HL-60/S4 treated with phorbol 12-myristate 13-acetate at 8.2 ng/mL for 4 days and 3 days (cell line): Measurements from ENCODE around the gene PCOLCE2.
"Not testable (repeated sequence)": the region's sequence is repeated elsewhere in the genome, so short reads cannot be mapped to it uniquely, and the experiment has no call there.

Experiments
- in situ Hi-C: fragments of 300-500 bp; cut with MboI; formaldehyde crosslinking; loops from 2 replicates; pipeline ENCODE4 v1.15.0; 2022; ENCODE audit warnings: low sequenced_read_pairs

Gene PCOLCE2

DNA sequence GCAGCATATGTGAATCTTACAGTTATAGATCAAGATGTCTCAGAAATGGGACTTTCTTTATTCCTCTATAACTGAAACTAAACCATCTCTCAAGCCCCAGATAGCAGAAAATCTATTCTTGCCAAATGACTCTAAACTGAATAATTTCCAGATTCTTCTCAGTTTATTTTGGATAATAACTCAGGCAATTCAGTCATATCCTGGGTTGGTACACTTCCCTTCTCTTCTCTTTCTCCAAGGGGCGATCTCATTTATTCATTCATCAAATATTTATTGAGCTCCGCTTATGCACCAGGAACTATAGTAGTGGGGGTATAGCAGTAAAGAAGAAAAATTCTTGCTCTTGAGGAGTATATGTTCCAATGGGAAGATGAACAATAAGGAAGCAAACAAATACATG, 13.5 kb upstream of the PCOLCE2 start:
- in situ Hi-C loops = no loop called here

DNA sequence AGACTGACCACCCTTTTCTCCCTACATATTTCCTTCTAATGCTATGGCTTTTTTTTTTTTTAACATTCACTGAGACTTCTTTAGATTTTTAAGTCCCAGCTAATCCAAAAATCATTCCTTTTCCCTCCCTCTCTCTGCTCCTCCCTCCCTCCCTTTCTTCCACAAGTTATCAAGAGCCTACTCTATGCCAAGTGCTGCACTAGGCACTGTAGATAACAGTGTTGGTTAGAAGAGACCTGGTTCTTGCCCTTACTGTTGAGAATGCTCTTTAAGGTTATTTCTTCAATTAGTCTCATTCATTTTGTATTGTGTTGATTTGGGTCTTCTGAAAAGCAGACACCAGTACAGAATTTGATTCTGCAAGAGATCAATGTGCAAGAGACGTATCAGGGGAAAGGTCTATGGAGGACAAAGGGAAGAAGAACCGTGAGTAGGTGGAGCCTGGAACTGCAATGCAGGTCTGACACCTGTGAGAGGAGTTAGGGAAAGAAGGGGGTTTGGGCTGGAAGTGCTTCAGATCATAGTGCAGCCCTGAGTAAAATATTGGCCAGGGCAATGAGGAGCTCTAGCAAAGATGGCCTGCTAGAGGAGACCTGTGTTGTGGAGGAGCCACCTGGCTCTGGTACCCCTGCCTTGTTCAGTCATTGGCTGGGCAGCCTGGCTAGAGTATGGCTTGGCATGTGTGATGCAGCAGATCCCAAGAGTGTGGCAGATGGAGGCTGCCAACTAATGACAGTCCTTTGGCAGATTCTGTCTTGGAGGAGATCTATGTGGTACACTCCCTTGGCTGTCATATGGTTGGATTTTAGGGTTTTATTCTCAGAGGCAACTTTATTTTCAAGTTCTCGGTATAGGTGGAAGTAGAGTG, 9.7 kb upstream of the PCOLCE2 start:
- in situ Hi-C loops = no loop called here

DNA sequence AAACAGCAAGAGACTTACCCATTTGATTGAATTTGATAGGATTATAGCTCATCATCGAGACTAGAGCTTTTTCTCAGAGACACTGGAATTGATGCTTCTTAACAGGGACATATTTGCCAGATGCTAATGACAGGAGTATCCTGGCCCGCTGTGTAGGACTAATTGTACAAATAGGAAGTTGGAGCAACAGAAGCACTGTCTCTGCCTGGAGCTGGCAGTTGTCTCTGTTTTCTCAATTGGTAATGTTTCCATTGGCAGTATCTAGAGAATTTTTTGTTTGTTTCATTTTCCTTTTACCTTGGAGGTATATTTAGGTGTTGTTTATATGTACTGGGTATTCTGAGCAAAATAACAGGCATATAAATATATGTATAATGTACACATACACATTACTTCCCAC, 8.9 kb upstream of the PCOLCE2 start:
- in situ Hi-C loops = no loop called here

DNA sequence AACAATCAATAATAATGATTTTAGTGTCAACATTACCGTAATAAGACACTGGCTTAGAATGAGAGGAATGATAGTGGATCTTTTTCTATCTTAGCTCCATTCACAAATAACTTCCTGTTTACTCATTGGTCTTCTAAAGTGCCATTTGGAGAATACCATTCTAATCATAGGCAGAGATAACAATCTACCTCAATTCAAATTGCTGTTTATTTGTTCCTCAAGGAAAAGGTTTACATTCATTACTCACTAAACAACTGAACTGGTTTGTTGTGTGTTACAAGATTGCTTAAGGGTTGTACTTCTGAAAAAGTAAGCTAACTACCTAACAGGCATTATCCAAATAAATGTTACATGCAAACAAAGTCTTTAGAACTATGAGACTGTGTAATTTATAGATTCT, 8.1 kb upstream of the PCOLCE2 start:
- in situ Hi-C loops = no loop called here

DNA sequence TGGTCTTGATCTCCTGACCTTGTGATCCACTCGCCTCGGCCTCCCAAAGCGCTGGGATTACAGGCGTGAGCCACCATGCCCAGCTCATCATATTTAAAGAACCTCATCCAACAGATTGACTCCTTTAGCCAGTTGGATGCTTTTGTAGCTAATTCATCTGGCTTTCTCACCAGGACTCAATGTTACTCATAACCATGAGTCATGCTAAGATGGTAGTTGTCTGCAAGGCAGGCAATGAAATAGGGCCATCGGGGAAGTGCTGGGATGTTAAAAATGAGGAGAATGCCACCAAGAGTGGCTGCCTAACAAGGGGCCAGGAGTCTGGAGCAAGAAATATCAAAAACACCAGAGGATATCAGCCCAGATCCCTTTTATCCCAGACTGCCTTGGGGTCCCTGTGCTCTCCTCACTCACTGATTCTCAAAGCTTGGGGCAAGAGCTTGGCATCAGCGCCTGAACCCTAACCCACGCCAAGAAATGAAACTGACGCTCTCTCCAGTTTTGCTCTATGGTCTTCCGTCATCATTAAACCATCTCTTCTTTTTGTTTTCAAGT, 7.4 kb upstream of the PCOLCE2 start:
- in situ Hi-C loops = no loop called here

DNA sequence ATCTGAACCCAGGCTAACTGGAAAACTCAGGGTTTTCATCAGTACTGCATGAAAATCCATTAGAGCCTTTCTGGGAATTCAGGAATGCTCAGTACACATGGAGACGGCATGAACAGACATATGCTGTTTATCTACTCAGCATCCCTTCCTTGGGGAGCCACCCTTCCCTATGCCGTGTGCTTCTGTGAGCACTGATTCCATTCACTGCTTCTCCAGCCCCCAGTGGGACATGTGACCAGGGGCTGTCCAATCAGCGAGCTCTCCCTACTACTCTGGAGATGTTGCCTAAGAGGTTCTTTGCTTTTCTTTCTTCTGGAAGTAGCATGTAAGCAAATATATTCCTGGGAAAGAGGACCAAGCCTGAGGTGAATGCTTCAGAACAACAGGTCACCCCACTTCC, 5.6 kb upstream of the PCOLCE2 start:
- in situ Hi-C loops = no loop called here

DNA sequence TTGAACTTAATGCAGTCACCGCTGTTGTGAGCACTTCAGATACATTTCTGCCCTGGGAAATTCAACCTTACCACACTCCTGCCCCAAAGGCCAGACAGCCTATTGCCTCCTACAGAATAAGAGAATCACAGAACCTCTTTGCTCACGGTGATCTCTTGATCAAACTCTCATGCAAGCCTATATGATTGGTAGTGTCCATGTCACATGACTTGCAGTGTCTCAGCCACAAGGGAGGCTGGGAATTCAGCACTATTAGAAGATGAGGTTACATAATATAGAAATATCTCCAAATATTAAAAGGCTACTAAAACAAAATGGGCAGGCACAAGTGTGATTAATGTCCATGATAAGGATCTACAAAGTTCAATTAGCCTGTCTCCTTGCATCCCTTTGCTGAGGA, 3.8 kb upstream of the PCOLCE2 start:
- in situ Hi-C loops = no loop called here

DNA sequence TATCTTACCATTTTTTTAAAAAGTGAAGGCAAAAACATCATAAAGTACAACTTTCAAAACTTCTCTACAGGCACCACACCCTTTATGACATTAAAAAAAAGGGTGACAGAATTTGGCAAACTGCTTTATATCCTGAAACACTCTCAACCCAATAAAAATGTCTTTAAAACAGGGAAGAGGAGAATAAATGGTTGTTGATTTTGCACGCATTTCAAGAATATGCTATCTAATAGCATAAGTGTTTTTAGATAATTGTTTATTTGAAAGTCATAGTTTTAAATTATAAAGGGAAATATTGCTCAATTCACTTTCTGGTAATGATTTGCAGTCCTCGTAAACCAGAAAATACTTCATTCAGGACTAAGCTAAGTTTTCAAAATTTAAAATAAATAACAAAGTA, 1.7 kb upstream of the PCOLCE2 start:
- in situ Hi-C loops = no loop called here

DNA sequence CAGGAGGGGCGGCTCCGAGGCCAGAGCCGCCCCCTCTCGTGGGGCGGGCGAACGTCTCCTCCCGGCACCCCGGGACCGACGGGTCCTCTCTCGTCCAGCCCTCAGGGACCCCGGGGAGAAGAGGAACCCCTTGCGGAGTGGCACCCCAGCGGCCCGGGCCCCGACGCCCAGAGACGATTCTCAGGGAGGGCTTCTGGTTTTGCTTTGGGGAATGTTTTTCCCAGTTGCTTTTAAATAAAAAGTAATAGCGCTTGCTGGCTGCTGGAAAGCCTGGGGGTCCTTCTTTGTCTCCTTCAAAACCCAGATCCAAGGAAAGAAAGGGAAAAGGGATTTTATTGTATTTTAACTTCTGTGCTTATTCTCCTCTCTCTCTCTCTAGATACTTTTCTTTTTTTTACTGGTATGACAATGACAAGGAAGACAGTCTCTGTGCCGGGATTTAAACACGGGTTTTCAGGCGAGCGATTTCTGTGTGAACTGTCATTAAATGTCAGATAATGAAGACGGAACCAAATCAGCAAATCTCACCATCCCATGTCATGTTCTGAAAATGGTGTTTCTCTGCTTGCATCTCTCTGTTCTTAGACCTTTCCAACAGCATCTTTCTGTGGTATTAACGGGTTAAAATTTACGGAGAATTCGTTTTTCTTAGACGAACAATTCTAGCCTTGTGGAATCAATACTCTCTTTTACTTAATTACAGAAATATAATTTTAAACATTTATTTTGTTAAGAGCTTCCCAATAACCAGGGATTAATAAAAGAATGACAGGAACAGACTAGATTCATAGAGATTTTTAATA, 530 bp upstream of the PCOLCE2 start:
- in situ Hi-C loops = no loop called here

DNA sequence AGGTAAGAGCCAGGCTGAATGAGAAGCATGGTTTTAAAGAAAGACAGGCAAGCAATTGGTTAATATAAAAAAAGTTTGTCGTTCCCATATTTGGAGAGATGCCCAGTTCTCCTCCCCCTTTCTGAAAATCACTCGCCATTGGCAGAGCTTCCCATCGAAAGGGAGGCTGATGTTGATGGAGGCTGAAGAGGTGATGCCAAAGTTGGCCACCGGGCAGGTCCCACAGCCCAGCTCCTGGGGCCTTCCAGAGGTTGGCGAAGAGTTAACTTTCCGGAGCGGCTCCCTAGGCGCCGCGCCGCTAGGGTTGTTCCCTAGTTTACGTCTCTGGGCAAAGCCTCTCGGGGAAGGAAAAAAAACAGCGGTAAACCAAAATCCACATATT, 793 bp downstream of the PCOLCE2 start:
- in situ Hi-C loops = no loop called here

DNA sequence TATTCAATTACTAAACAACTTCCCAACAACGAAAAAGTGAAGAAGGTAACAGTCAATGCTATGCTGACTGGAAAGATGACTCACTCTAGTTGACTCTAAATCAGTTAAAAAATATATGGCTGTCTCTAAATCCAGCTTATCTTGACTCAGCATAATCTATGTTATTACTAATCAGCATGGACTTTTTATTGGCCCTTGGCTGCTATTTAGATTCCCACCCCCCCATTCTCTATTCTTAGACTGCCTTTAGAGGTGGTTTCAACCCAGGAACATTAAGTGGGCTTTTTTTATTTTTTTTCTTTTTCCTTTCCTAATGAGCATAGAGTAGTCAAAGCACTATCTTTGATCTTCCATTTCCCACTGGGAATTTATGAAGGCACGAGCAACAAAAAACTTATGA, 1.9 kb downstream of the PCOLCE2 start:
- in situ Hi-C loops = no loop called here

DNA sequence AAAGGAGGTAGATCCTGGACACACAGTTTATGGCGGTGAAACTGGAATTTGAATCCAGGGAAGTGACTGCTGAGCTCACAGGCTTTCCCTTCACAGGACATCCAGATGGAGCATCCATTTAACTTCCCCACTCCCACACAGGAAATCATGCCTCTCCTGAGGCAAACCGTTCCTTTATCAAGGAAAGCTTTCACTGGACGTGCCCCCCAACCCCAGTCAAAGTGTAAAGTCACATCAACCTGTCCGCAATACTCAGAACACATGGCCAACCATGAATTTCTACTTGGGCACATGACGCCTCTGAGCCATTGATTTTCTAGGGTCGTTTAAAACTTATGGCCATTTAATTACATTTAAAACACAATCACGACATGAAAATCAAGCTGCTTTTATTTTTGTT, 2.9 kb downstream of the PCOLCE2 start:
- in situ Hi-C loops = no loop called here

DNA sequence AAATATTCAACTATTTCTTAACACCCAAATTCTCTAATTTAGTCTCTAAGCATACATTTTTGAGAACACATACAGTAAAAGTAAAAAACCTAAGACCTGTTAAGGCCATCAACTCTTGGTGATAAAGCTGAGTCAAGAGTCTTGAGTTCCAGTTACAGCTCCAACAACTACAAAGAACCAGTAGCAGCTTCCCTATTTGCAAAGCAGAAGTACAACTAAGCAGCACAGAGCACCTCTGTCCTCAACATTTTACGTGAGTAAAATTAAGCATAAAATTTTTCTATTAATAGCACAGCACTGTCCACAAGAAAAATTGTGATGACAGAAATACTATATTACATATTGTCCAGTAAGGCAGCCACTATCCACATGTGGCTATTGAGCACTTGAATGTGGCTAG, 4.4 kb downstream of the PCOLCE2 start:
- in situ Hi-C loops = no loop called here

DNA sequence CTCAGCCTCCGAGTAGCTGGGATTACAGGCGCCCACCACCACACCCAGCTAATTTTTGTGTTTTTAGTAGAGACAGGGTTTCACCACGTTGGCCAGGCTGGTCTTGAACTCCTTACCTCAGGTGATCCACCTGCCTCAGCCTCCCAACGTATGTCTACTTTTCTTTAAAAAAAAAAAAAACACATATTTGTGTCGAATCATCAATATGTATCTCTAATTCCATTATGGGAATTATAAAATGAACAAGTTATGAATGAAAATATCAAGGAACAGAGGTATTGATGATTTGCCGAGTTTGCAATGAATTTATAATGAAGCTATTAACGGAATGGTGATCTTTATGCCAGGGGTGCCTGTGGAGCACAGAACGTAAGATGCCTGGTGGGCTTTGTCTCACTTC, 5.3 kb downstream of the PCOLCE2 start:
- in situ Hi-C loops = not testable (repeated sequence)

DNA sequence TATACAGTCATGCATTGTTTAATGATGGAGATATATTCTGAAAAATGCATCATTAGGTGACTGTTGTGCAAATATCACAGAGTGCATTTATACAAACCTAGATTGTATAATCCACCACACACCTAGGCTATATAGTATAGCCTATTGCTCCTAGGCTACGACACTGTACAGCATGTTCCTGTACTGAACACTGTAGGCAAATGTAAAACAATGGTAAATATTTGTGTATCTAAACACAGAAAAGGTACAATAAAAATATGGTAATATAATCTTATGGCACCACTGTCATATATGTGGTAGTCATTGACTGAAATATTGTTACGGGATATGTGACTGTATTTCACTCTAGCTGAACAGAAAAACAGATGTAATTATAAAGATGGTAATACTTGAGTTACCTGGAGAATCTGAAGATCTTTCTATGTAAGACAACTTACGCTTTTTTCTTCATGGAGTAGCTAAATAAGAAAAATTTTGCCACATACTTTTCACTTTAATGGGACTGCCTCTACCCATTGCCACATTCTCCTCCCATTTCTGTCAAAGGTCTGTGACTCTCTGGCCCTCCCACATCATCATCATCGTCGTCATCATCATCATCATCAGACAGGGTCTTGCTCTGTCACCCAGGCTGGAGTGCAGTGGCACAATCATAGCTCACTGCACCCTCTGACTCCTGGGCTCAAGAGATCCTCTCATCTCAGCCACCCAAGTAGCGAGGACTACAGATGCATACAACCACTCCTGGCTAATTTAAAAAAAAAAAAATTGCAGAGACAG, 7.2 kb downstream of the PCOLCE2 start:
- in situ Hi-C loops = no loop called here

DNA sequence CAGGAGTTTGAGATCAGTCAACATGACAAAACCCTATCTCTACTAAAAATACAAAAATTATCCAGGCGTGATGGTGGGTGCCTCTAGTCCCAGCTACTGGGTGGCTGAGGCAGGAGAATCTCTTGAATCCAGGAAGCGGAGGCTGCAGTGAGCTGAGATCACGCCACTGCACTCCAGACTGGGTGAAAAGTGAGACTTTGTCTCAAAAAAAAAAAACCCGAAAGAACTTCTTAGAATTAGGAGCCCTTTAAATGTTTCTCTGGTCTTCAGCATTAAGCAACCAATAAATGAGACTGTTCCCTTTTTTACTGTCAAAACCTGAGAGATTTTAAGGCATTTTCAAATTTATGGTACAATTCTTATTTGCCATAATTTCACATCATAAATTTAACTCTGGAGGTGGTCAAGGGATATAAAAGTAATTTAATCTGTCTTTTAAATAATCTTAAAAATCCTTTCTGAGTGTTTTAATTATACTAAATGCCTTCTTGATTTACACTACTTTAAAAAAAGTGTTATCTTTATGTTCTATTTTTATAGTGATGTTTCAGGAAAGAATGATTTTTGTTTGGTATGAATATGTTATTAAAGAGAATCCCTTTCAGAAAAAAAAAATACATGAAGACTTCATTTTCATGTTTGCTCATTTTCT, 10.1 kb downstream of the PCOLCE2 start:
- in situ Hi-C loops = no loop called here

DNA sequence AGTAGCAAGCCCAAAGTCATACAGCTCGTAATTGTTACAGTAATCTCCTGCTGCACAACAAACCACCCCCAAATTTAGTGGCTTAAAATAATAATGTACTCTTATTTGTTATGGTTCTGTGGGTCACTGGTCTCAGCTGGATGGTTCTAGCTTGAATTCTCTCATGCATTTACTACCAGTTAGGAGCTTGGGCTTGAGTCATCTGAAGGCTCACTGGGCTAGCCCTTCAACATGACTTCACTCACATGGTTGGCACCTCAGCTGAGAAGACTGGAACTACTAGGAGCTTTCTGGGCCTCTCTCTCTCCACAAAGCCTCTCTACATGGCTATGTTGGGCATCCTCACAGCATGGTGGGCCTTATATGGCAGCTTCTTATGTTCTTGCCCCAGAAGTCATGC, 12.5 kb downstream of the PCOLCE2 start:
- in situ Hi-C loops = no loop called here

DNA sequence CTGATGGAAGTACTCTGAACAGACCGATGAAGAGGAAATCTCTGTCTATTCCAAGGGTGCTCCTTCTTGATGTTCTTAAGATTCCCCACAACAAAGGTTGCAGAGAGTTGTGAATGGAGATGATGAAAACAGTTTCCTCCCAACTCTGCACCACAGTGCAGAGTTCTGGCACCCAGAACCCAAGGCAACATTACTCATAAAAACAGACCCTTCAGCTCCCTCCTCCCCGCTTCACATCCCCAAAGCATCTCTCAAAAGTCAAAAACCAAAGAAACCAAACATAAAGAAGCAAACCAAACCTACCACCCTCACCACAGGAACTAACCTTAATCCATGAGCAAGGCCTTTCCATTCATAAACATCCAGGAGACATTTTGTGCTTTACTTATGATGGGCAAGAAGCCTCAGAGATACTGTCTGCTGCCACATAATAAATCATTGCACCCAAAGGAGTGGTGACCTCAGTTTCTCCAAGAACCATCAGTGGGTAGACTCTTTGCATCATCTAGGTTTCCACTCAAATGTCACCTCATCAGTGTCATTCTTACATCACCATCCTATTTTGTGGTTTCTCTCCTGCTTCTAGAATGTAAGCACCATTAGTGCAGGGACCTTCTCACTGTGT, 13.2 kb downstream of the PCOLCE2 start:
- in situ Hi-C loops = no loop called here

DNA sequence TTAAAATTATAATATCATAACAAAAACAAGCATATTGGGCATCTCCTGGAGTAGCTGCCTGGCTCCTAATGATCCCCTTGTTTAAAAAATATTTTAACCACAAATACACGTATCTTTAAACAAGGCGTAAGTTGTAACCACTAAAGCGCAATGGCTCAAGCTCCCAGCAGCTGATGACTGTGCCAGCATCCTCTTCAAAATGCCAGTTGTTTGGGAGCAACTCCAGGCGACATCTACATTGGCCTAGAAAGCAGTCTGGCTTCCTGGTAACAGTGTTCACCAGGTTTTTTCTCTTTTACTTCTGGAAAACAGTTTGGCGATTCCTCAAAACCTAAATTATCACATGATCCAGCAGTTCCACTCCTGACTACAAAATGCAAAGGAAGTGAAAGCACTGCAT, 13.8 kb downstream of the PCOLCE2 start:
- in situ Hi-C loops = no loop called here

DNA sequence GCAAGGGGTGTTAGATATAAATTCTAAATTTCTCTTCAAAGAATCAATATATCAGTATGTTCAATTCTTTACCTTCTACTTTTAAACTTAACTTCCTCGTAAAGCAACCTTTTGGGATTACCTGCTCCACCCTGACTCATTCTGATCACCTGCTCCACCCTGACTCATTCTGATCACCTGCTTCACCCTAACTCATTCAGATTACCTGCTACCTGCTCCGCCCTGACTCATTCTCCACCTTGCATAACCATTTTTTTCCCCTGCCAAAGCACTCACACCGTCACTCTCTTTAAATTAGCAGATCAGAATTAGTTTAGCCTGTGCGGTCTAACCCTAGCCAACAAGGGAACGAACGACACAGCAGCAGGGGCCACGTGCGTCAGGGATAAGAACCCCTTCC, 20.5 kb downstream of the PCOLCE2 start:
- in situ Hi-C loops = not testable (repeated sequence)
